HG02678 (cell line): ENCODE data around the gene TRIM68.

Experiments
- ATAC-seq: cut with Tn5 transposase; IDR thresholded peaks from one replicate; pipeline ENCODE4 v1.9.1; 2021; ENCODE audit warnings: mild to moderate bottlenecking, moderate library complexity; ENCODE audit not compliant: unreplicated experiment

The TRIM68 gene

DNA sequence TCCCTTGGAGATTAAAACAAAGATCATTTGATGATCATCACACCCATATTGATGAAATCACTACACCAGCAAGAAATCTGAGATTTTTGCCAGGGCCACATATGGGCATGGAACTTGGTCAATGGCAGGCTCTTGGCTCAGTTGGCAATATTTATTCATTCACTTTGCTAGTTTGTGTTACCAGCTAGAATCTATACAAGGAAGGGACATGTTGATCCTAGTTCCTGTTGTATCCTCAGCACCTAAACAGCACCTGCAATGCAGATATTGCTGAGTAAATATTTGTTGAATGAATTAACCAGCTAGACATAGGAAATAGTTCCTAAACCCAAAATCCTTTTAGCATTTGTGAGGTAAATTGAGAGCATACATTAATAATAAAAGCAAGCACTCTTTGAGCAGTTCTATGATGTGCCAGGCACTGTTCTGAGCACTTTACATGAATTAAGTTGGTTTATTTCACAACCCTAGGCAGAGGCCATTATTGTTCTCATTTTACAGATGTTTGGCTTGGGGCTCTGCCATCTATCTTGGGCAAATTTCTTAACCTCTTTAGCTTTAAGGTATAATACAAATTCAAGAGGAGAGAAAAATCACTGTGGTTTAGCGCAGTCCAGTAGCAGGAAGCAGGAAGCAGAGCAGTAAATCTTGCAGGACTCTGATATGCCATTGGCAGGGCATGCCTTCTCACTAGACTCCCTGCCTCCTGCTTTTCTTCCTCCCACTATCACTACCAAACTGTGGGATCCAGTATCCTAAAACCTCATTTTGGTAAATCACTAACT lies 1.6 kb downstream of the TRIM68 start:
- no peak for ATAC-seq

DNA sequence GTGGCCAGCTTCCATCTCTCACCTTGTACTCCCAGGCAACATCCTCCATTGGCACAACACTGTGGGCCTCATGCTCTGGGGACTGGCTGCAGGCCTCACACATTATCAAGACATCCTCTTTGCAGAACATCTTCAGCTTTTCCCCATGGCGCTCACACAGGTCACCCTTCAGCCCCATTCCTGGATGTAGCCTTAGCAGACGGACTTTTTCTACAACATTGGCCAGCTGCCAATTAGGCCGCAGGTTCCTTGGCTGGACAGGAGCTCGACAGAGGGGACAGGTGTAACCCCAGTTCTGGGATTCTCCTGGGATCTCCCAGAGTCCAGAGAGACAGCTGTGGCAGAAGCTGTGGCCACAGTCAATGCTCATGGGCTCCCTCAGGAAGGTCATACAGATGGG lies 3.0 kb downstream of the TRIM68 start:
- ATAC-seq = no peak

DNA sequence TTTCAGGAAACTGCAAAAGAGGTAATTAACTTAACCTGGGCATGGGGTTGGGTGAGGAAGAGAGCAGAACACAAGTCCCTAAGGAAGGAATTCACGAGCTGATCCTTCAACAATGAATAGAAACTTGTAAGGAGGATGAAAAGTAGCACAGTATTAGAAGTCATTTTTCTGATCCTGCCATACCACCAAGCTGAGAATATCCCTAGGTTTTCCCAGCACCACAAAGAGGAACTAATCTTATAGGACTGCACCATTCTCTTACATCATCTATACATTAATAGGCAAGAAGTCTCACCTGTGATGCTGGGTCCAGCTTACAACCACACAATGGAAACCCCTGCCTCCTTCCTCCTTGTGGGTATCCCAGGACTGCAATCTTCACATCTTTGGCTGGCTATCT lies 14.3 kb downstream of the TRIM68 start, which contains the start of gene OR52I1:
TSS of gene OR52I1 (plus strand) at position 301 of the 400 bp plus-strand sequence. CDS start at position 301, 0 bp downstream.
- ATAC-seq = no peak

DNA sequence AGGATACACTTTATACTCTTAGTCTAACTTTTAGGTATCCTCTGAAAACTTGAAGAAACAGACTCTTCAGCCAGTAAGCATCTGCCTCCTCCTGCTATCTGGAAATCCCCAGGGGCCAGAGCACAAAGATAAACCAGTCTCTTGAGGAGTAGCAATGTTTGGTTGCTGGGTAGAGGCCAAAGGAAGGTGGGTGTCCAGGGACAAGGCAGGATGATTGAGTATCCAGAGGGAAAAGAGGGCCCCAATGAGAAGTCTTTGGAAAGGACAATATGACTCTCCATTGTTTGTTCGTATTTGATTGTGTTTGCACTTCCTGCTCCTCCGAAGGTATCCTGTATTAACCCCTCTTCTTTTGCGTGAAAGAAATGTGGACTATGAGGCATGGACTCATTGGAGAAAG lies 19.0 kb downstream of the TRIM68 start:
- no peak for ATAC-seq

DNA sequence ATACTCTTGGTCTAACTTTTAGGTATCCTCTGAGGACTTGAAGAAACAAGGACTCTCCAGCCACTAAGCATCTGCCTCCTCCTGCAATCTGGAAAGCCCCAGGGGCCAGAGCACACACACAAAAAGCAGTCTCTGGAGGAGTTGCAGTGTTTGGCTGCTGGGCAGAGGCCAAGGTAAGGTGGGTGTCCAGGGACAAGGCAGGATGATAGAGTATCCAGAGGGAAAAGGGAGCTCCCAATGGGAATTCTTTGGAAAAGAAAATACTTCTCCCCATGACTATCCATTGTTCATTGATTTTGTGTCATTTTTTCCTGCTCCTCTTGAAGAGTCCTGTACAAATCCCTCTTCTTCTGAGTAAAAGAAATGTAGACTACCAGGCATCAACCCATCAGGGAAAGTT lies 26.6 kb downstream of the TRIM68 start, which contains the start of gene OR52I2:
TSS of gene OR52I2 (plus strand) at position 301 of the 400 bp plus-strand sequence.
- no peak for ATAC-seq

DNA sequence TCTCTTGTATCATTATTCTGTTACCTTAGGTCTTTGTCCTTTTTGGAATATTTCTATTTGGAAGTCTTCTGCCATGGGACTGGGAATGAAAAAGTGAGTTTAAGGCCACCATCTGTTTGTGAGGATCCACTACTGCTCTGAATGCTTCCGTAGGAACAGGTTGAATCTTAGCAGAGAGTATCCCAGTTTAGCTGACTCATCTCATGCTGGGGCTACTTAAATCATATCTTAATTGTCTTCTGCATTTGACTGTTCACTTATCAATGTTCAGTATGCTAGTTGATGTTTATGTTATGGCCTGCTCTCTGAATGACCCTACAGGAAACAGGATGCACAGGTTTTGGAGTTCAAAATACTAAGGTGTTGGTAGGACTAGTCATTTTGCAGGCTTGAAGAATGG lies 27.9 kb downstream of the TRIM68 start:
- ATAC-seq = no peak

DNA sequence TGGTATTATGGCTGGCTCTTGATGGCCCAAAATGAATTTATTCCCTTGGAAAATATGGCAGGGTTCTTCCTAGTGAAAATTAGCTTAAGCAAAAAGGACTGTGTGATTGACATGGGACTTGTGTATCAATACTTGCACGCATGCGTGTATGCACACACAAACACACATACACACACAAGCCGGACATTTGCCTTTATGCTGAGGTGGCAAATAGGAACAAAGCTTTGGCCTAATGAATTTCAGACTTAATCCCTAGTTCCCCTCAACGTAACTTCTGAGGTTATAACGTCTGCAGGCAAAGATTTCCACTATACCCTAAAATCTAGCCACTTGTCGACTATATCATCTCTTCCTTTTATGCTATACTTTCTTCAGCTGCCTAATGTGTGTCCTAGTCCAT lies 29.4 kb downstream of the TRIM68 start:
- no peak for ATAC-seq

GRCh38 chr11:4577761-4578160 lies 30.3 kb downstream of the TRIM68 start:
- ATAC-seq = no peak

DNA sequence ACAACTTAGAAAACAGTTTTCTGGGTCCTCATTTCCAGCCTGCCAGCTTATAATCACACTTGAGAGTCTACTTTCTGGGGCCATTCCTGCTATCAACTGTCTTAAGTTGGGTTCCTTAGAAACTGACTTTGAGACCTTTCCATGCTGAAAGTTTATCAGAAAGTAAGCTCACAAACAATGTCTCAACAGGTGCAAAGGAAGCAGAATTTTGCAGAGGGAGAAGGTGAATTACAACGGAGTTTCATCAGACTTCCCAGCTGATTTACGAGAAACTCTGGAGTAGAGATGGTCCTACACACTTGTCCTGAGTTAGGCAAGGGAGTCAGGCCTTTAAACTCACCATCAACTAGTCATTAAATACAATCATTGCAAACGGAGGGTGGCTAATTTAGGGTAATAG lies 31.2 kb downstream of the TRIM68 start:
- ATAC-seq = no peak

DNA sequence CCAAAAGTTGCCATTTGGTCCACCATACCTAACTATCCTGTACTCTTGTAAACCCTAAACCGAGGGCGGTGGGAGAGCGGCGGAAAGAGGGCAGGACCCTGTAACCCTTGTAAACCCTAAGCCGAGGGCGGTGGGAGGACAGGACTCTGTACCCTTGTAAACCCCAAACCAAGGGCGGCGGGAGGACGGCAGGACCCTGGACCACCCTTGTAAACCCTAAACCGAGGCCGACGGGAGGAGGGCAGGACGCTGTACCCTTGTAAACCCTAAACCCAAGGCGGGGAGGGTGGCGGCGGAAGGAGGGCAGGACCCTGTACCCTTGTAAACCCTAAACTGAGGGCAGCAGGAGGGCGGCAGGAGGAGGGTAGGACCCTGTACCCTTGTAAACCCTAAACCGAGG lies 39.0 kb downstream of the TRIM68 start:
- no peak for ATAC-seq

DNA sequence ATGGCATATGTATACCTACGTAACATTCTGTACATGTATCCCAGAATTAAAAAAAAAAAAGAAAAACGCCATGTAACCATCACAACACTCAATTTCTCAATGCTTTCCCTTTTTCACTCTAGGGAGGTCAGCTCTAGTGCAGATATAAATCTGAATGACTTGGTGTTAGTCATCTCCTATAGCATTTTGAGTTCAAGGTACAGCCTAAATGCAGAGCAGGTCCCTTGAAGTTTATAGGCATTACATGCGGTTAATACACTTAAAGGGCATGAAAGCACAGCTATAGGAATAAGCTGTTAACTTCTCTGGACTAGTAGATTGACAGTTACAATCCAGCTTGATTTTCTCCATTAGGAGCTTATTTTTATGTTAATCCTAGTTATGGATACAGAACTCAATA lies 42.7 kb downstream of the TRIM68 start:
- no peak for ATAC-seq

DNA sequence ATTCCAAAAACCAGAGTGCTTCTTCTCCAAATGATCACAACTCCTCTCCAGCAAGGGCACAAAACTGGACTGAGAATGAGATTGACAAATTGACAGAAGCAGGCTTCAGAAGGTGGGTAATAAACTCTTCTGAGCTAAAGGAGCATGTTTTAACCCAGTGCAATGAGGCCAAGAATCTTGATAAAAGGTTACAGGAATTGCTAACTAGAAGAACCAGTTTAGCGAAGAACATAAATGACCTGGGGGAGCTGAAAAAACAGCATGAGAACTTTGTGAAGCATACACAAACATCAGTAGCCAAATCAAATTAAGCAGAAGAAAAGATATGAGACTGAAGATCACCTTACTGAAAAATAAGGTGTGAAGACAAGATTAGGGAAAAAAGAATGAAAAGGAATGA lies 47.6 kb downstream of the TRIM68 start:
- no peak for ATAC-seq

- ATAC-seq = no peak
Measured at GRCh38 chr11:4559527-4560440, 48.2 kb downstream of the TRIM68 start.

GRCh38 chr11:4551346-4551979 lies 56.6 kb downstream of the TRIM68 start:
- ATAC-seq = no peak
